HepG2 (cell line): ENCODE data around the gene MAPK6. TPM values are rescaled to one million over a fixed set of nuclear protein-coding genes. Genes with fewer than 3 reads are reported as not detected.

ENCODE experiments used
- ATAD3A ChIP-seq: sonication (generic); formaldehyde crosslinking; IDR thresholded peaks from 2 replicates; pipeline ENCODE4 v1.4.0; 2020; ENCODE audit warnings: missing genetic modification reagents
- FOSL2 ChIP-seq: sonication (generic); formaldehyde crosslinking; IDR thresholded peaks from 2 replicates; pipeline ENCODE4 v1.4.0; 2020; ENCODE audit warnings: missing genetic modification reagents
- IRF2 ChIP-seq: IDR thresholded peaks from 2 replicates; pipeline ENCODE4 v1.6.1; 2018; ENCODE audit warnings: missing genetic modification reagents, missing compliant biosample characterization
- JDP2 ChIP-seq: sonication (generic); formaldehyde crosslinking; IDR thresholded peaks from 2 replicates; pipeline ENCODE4 v1.8.1; 2022; ENCODE audit warnings: missing genetic modification reagents, borderline replicate concordance
- KLF6 ChIP-seq: IDR thresholded peaks from 2 replicates; pipeline ENCODE4 v1.8.0; 2016; ENCODE audit warnings: missing biosample characterization, missing genetic modification reagents
- MTF2 ChIP-seq: sonication (generic); formaldehyde crosslinking; IDR thresholded peaks from 2 replicates; pipeline ENCODE4 v1.5.0; 2020; ENCODE audit warnings: missing genetic modification reagents, borderline replicate concordance
- MYC ChIP-seq: sonication (generic); formaldehyde crosslinking; IDR thresholded peaks from 2 replicates; pipeline ENCODE4 v1.9.0; 2021; ENCODE audit warnings: missing genetic modification reagents, borderline replicate concordance
- NPAS2 ChIP-seq: sonication (generic); formaldehyde crosslinking; IDR thresholded peaks from 2 replicates; pipeline ENCODE4 v1.8.0; 2022; ENCODE audit warnings: mild to moderate bottlenecking, missing genetic modification reagents, borderline replicate concordance
- POGZ ChIP-seq: sonication (generic); formaldehyde crosslinking; IDR thresholded peaks from 2 replicates; pipeline ENCODE4 v1.4.0; 2020; ENCODE audit warnings: mild to moderate bottlenecking, missing genetic modification reagents
- STAT5B ChIP-seq: sonication (generic); formaldehyde crosslinking; IDR thresholded peaks from 2 replicates; pipeline ENCODE4 v1.4.0; 2020; ENCODE audit warnings: missing genetic modification reagents
- SYNCRIP ChIP-seq: fragments of 200-400 bp; formaldehyde crosslinking; IDR thresholded peaks from 2 replicates; pipeline ENCODE4 v1.6.1; 2018; ENCODE audit warnings: mild to moderate bottlenecking, low read depth, low read length; ENCODE audit not compliant: insufficient read depth
- ZNF605 ChIP-seq: sonication (generic); formaldehyde crosslinking; IDR thresholded peaks from 2 replicates; pipeline ENCODE4 v1.8.0; 2022; ENCODE audit warnings: mild to moderate bottlenecking, missing genetic modification reagents
- ZNF724P ChIP-seq: sonication (generic); formaldehyde crosslinking; IDR thresholded peaks from 2 replicates; pipeline ENCODE4 v1.8.0; 2022; ENCODE audit warnings: missing genetic modification reagents, borderline replicate concordance
- ZNF768 ChIP-seq: sonication (generic); formaldehyde crosslinking; IDR thresholded peaks from 2 replicates; pipeline ENCODE4 v1.4.0; 2020; ENCODE audit warnings: missing genetic modification reagents
- ZNF839 ChIP-seq: sonication (generic); formaldehyde crosslinking; IDR thresholded peaks from 2 replicates; pipeline ENCODE4 v1.4.0; 2020; ENCODE audit warnings: missing genetic modification reagents, mild to moderate bottlenecking, borderline replicate concordance
- polyA plus RNA-seq, 8 experiments: library from polyadenylated mRNA; depleted of rRNA in 3 of 8; stranded (reverse) in 7 of 8; unstranded in 1 of 8; fragments of >200 nt; fragmentation: Illumina TruSeq in 4 of 8; extraction: Trizol in 4 of 8; gene quantifications; 2 replicates each; pipeline versions ENCODE4 v1.2.1 to v1.2.3, GENCODE V29; 2011 to 2016; ENCODE audit warnings: low read depth in 4 of 8, missing spikeins in 1 of 8, mixed read lengths in 1 of 8; ENCODE audit not compliant: insufficient read depth in 1 of 8
- total RNA-seq, 5 experiments: library from RNA; depleted of rRNA; stranded (reverse); fragments of >200 nt; fragmentation: Illumina TruSeq; extraction: Trizol; gene quantifications; 2 replicates each; pipeline ENCODE4 v1.2.3, GENCODE V29; 2016; ENCODE audit warnings: low read depth in 1 of 5
- TF ChIP-seq, protein P1 (sequence below): sonication (generic); formaldehyde crosslinking; IDR thresholded peaks from 2 replicates; pipeline ENCODE4 v1.5.1; 2020; ENCODE audit warnings: missing genetic modification reagents, mild to moderate bottlenecking, borderline replicate concordance
- TF ChIP-seq, protein P2 (sequence below): sonication (generic); formaldehyde crosslinking; IDR thresholded peaks from 2 replicates; pipeline ENCODE4 v1.4.0; 2020; ENCODE audit warnings: mild to moderate bottlenecking, missing genetic modification reagents
- TF ChIP-seq, protein P3 (sequence below): sonication (generic); formaldehyde crosslinking; IDR thresholded peaks from 2 replicates; pipeline ENCODE4 v1.4.0; 2020; ENCODE audit warnings: missing genetic modification reagents; ENCODE audit errors: not compliant biosample characterization
- TF ChIP-seq, protein P4 (sequence below): sonication (generic); formaldehyde crosslinking; IDR thresholded peaks from 2 replicates; pipeline ENCODE4 v1.5.1; 2020; ENCODE audit warnings: mild to moderate bottlenecking, missing genetic modification reagents, moderate library complexity

MAPK6 gene
- total and polyA plus RNA-seq, 2 of the 13 experiments (the other 11 are each of a cell fraction or from before 2014, with no cell fraction given): 89.5 to 99.7 TPM

DNA sequence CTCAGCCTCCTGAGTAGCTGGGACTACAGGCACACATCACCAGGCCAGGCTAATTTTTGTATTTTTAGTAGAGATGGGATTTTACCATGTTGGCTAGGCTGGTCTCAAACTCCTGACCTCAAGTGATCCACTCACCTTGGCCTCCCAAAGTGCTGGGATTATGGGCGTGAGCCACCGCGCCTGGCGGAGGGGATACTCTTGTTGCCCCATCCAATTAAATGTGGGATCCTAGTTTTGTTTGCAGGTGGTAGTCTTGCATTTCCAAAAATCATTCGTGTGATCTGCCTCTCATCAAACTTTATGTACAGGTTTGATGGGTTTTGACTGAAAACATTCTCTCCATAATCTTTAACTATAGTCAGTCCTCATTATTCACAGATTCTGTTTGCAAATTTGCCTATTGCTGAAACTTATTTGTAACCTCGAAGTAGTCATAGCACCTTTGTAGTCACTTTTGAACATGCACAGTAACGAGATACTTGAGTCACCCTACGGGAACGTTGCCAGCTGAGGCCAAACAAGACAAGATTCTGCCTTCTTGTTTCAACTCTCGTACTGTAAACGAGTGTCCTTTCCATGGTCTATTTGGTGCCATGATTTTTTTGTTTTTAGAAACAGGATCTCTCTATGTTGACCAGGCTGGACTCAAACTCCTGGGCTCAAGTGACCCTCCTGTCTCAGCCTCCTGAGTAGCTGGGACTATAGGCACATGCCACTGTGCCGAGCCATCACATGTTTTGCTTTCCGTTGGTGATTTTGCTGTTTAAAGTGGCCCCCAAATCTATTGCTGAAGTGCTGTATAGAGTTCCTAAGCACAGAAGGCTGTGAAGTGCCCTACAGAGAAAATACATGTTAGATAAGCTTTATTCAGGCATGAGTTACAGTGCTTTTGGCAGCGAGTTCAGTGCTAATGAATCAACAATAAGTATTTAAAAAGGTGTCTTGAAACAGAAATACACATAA, 8.1 kb upstream of the MAPK6 start (continued):
- TF ChIP-seq MYC (CRISPR knock-in tag) (no peak), IRF2 (0 out of 2 replicates have a peak, but pooled peaks have one; percentile 22), POGZ (CRISPR knock-in tag) (no peak), FOSL2 (CRISPR knock-in tag) (peak; percentile 71), KLF6 (CRISPR knock-in tag) (no peak), JDP2 (CRISPR knock-in tag) (no peak), ZNF605 (no peak), ZNF839 (CRISPR knock-in tag) (no peak), STAT5B (CRISPR knock-in tag) (no peak), NPAS2 (no peak), ZNF724P (CRISPR knock-in tag) (0 out of 2 replicates have a peak, but pooled peaks have one; percentile 23), SYNCRIP (no peak), ZNF768 (CRISPR knock-in tag) (no peak), ATAD3A (CRISPR knock-in tag) (no peak), MTF2 (CRISPR knock-in tag) (no peak)
- TF ChIP-seq, protein P1, sequence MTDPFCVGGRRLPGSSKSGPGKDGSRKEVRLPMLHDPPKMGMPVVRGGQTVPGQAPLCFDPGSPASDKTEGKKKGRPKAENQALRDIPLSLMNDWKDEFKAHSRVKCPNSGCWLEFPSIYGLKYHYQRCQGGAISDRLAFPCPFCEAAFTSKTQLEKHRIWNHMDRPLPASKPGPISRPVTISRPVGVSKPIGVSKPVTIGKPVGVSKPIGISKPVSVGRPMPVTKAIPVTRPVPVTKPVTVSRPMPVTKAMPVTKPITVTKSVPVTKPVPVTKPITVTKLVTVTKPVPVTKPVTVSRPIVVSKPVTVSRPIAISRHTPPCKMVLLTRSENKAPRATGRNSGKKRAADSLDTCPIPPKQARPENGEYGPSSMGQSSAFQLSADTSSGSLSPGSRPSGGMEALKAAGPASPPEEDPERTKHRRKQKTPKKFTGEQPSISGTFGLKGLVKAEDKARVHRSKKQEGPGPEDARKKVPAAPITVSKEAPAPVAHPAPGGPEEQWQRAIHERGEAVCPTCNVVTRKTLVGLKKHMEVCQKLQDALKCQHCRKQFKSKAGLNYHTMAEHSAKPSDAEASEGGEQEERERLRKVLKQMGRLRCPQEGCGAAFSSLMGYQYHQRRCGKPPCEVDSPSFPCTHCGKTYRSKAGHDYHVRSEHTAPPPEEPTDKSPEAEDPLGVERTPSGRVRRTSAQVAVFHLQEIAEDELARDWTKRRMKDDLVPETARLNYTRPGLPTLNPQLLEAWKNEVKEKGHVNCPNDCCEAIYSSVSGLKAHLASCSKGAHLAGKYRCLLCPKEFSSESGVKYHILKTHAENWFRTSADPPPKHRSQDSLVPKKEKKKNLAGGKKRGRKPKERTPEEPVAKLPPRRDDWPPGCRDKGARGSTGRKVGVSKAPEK (CRISPR knock-in tag): no peak
- TF ChIP-seq, protein P2, sequence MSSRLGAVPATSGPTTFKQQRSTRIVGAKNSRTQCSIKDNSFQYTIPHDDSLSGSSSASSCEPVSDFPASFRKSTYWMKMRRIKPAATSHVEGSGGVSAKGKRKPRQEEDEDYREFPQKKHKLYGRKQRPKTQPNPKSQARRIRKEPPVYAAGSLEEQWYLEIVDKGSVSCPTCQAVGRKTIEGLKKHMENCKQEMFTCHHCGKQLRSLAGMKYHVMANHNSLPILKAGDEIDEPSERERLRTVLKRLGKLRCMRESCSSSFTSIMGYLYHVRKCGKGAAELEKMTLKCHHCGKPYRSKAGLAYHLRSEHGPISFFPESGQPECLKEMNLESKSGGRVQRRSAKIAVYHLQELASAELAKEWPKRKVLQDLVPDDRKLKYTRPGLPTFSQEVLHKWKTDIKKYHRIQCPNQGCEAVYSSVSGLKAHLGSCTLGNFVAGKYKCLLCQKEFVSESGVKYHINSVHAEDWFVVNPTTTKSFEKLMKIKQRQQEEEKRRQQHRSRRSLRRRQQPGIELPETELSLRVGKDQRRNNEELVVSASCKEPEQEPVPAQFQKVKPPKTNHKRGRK (CRISPR knock-in tag): no peak
- TF ChIP-seq, protein P3, sequence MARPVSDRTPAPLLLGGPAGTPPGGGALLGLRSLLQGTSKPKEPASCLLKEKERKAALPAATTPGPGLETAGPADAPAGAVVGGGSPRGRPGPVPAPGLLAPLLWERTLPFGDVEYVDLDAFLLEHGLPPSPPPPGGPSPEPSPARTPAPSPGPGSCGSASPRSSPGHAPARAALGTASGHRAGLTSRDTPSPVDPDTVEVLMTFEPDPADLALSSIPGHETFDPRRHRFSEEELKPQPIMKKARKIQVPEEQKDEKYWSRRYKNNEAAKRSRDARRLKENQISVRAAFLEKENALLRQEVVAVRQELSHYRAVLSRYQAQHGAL (CRISPR knock-in tag): no peak
- TF ChIP-seq, protein P4, sequence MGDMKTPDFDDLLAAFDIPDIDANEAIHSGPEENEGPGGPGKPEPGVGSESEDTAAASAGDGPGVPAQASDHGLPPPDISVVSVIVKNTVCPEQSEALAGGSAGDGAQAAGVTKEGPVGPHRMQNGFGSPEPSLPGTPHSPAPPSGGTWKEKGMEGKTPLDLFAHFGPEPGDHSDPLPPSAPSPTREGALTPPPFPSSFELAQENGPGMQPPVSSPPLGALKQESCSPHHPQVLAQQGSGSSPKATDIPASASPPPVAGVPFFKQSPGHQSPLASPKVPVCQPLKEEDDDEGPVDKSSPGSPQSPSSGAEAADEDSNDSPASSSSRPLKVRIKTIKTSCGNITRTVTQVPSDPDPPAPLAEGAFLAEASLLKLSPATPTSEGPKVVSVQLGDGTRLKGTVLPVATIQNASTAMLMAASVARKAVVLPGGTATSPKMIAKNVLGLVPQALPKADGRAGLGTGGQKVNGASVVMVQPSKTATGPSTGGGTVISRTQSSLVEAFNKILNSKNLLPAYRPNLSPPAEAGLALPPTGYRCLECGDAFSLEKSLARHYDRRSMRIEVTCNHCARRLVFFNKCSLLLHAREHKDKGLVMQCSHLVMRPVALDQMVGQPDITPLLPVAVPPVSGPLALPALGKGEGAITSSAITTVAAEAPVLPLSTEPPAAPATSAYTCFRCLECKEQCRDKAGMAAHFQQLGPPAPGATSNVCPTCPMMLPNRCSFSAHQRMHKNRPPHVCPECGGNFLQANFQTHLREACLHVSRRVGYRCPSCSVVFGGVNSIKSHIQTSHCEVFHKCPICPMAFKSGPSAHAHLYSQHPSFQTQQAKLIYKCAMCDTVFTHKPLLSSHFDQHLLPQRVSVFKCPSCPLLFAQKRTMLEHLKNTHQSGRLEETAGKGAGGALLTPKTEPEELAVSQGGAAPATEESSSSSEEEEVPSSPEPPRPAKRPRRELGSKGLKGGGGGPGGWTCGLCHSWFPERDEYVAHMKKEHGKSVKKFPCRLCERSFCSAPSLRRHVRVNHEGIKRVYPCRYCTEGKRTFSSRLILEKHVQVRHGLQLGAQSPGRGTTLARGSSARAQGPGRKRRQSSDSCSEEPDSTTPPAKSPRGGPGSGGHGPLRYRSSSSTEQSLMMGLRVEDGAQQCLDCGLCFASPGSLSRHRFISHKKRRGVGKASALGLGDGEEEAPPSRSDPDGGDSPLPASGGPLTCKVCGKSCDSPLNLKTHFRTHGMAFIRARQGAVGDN (CRISPR knock-in tag): peak; percentile 6; the same call in 1 of the 2 replicates
